HEK293 (cell line): Measurements from ENCODE around the gene RGS7.

ENCODE experiments used
- CTCF ChIA-PET: fragments of 350-600 bp; formaldehyde crosslinking; extraction: SDS; loops from one replicate; lab custom pipeline; 2021; ENCODE audit warnings: antibody characterized with exemption; lab: Yijun Ruan, JAX
- POLR2A ChIA-PET: fragments of 300-600 bp; formaldehyde crosslinking; extraction: SDS; loops from one replicate; lab custom pipeline; 2020; ENCODE audit warnings: antibody characterized with exemption, inconsistent platforms; lab: Yijun Ruan, JAX
- H3K27ac ChIP-seq: fragments of 200-500 bp; sonication (Bioruptor generic); 2 replicates; pipeline ENCODE4 v1.5.1; 2014; ENCODE audit warnings: low read depth, low read length, control low read depth, inconsistent platforms; ENCODE audit errors: extremely low read depth
- H3K36me3 ChIP-seq, 2 experiments: fragments of 200-500 bp in 1 of 2; sonication (Bioruptor generic) in 1 of 2; 1 replicate in 1 of 2; 2 replicates in 1 of 2; pipeline ENCODE4 v1.5.1; 2014 to 2017; ENCODE audit warnings: inconsistent platforms in 2 of 2, low read length in 2 of 2; ENCODE audit not compliant: control insufficient read depth in 2 of 2, insufficient read depth in 1 of 2
- H3K4me1 ChIP-seq: fragments of 200-500 bp; sonication (Bioruptor generic); 2 replicates; pipeline ENCODE4 v1.5.1; 2014; ENCODE audit warnings: mild to moderate bottlenecking, low read length, inconsistent platforms; ENCODE audit not compliant: control insufficient read depth, insufficient read depth
- H3K4me3 ChIP-seq: 2 replicates; pipeline ENCODE4 v1.5.1; 2011; ENCODE audit warnings: low read depth, mild to moderate bottlenecking, control low read depth, low read length, moderate library complexity
- H3K9me3 ChIP-seq: fragments of 200-500 bp; sonication (Bioruptor generic); 2 replicates; pipeline ENCODE4 v1.5.1; 2014; ENCODE audit warnings: low read depth, low read length, inconsistent platforms; ENCODE audit not compliant: control insufficient read depth, insufficient read depth
- HOXC10 ChIP-seq: sonication (generic); formaldehyde crosslinking; IDR thresholded peaks from 2 replicates; pipeline ENCODE4 v1.8.1; 2023; ENCODE audit warnings: mild to moderate bottlenecking, missing genetic modification reagents
- KLF7 ChIP-seq: fragments of 450-650 bp; formaldehyde crosslinking; IDR thresholded peaks from 2 replicates; pipeline ENCODE4 v1.5.1; 2016; ENCODE audit warnings: missing biosample characterization, missing genetic modification characterization, borderline replicate concordance
- MEIS1 ChIP-seq: sonication (generic); formaldehyde crosslinking; IDR thresholded peaks from 2 replicates; pipeline ENCODE4 v1.8.1; 2022; ENCODE audit warnings: missing genetic modification reagents, mild to moderate bottlenecking, borderline replicate concordance
- SCRT1 ChIP-seq: fragments of 450-650 bp; formaldehyde crosslinking; IDR thresholded peaks from 2 replicates; pipeline ENCODE4 v1.5.1; 2016; ENCODE audit warnings: missing biosample characterization, missing genetic modification characterization, borderline replicate concordance
- SCRT2 ChIP-seq: fragments of 450-650 bp; formaldehyde crosslinking; IDR thresholded peaks from 2 replicates; pipeline ENCODE4 v1.5.1; 2016; ENCODE audit warnings: missing biosample characterization, missing genetic modification characterization
- TRIM28 ChIP-seq: IDR thresholded peaks from 2 replicates; pipeline ENCODE4 v1.6.1; 2011; ENCODE audit warnings: low read length, control low read depth, borderline replicate concordance
- ZBTB6 ChIP-seq: fragments of 450-650 bp; formaldehyde crosslinking; IDR thresholded peaks from 2 replicates; pipeline ENCODE4 v1.5.1; 2017; ENCODE audit warnings: missing biosample characterization, missing genetic modification characterization
- ZNF133 ChIP-seq: fragments of 450-650 bp; formaldehyde crosslinking; IDR thresholded peaks from 2 replicates; pipeline ENCODE4 v1.5.1; 2016; ENCODE audit warnings: missing biosample characterization, missing genetic modification characterization
- ZNF155 ChIP-seq: fragments of 450-650 bp; formaldehyde crosslinking; IDR thresholded peaks from 2 replicates; pipeline ENCODE4 v1.5.1; 2016; ENCODE audit warnings: missing biosample characterization, missing genetic modification characterization
- ZNF169 ChIP-seq: fragments of 450-650 bp; formaldehyde crosslinking; IDR thresholded peaks from 2 replicates; pipeline ENCODE4 v1.5.1; 2016; ENCODE audit warnings: missing biosample characterization, missing genetic modification characterization
- ZNF266 ChIP-seq: fragments of 450-650 bp; formaldehyde crosslinking; IDR thresholded peaks from 2 replicates; pipeline ENCODE4 v1.5.1; 2016; ENCODE audit warnings: missing biosample characterization, missing genetic modification characterization, low read depth
- ZNF280D ChIP-seq: fragments of 450-650 bp; formaldehyde crosslinking; IDR thresholded peaks from 2 replicates; pipeline ENCODE4 v1.5.1; 2016; ENCODE audit warnings: missing biosample characterization, missing genetic modification characterization
- ZNF302 ChIP-seq: fragments of 450-650 bp; formaldehyde crosslinking; IDR thresholded peaks from 2 replicates; pipeline ENCODE4 v1.5.1; 2016; ENCODE audit warnings: missing biosample characterization, missing genetic modification characterization, low read depth
- ZNF37A ChIP-seq: fragments of 450-650 bp; IDR thresholded peaks from 2 replicates; pipeline ENCODE4 v1.5.1; 2018; ENCODE audit warnings: missing biosample characterization, missing genetic modification characterization
- ZNF416 ChIP-seq: fragments of 450-650 bp; formaldehyde crosslinking; IDR thresholded peaks from 2 replicates; pipeline ENCODE4 v1.5.1; 2016; ENCODE audit warnings: missing biosample characterization, missing genetic modification characterization
- ZNF548 ChIP-seq: fragments of 450-650 bp; formaldehyde crosslinking; IDR thresholded peaks from 2 replicates; pipeline ENCODE4 v1.5.1; 2016; ENCODE audit warnings: missing biosample characterization, missing genetic modification characterization
- ZNF549 ChIP-seq: fragments of 450-650 bp; IDR thresholded peaks from 2 replicates; pipeline ENCODE4 v1.5.1; 2018; ENCODE audit warnings: missing biosample characterization, missing genetic modification characterization, mild to moderate bottlenecking, inconsistent platforms, moderate library complexity
- ZNF560 ChIP-seq: fragments of 450-650 bp; formaldehyde crosslinking; IDR thresholded peaks from 2 replicates; pipeline ENCODE4 v1.5.1; 2017; ENCODE audit warnings: missing biosample characterization, missing genetic modification characterization, borderline replicate concordance
- ZNF610 ChIP-seq: fragments of 450-650 bp; formaldehyde crosslinking; IDR thresholded peaks from 2 replicates; pipeline ENCODE4 v1.5.1; 2016; ENCODE audit warnings: missing biosample characterization, missing genetic modification characterization, borderline replicate concordance
- ZNF701 ChIP-seq: fragments of 450-650 bp; formaldehyde crosslinking; IDR thresholded peaks from 2 replicates; pipeline ENCODE4 v1.5.1; 2016; ENCODE audit warnings: missing biosample characterization, missing genetic modification characterization
- ZNF837 ChIP-seq: fragments of 450-650 bp; formaldehyde crosslinking; IDR thresholded peaks from 2 replicates; pipeline ENCODE4 v1.5.1; 2016; ENCODE audit warnings: missing biosample characterization, missing genetic modification characterization
- TF ChIP-seq, protein P1 (sequence below): fragments of 450-650 bp; formaldehyde crosslinking; IDR thresholded peaks from 2 replicates; pipeline ENCODE4 v1.5.1; 2016; ENCODE audit warnings: missing biosample characterization, missing genetic modification characterization
- TF ChIP-seq, protein P2 (sequence below): fragments of 450-650 bp; formaldehyde crosslinking; IDR thresholded peaks from 2 replicates; pipeline ENCODE4; 2016; ENCODE audit warnings: missing biosample characterization, missing genetic modification characterization
- TF ChIP-seq, protein P3 (sequence below): fragments of 450-650 bp; formaldehyde crosslinking; IDR thresholded peaks from 2 replicates; pipeline ENCODE4 v1.5.1; 2016; ENCODE audit warnings: missing biosample characterization, missing genetic modification characterization

RGS7 gene

GRCh38 chr1:241020851-241021697, 335.9 kb downstream of the RGS7 start:
- no peaks in the 10 kb centered on the region for H3K36me3 ChIP-seq
- no peak overlapping the region for H3K27ac ChIP-seq
- TF ChIP-seq, protein P1, sequence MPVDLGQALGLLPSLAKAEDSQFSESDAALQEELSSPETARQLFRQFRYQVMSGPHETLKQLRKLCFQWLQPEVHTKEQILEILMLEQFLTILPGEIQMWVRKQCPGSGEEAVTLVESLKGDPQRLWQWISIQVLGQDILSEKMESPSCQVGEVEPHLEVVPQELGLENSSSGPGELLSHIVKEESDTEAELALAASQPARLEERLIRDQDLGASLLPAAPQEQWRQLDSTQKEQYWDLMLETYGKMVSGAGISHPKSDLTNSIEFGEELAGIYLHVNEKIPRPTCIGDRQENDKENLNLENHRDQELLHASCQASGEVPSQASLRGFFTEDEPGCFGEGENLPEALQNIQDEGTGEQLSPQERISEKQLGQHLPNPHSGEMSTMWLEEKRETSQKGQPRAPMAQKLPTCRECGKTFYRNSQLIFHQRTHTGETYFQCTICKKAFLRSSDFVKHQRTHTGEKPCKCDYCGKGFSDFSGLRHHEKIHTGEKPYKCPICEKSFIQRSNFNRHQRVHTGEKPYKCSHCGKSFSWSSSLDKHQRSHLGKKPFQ: no peak
- TF ChIP-seq ZNF701 (tag by site-specific recombination): no peak
- TF ChIP-seq ZNF169 (tag by site-specific recombination): no peak
- TF ChIP-seq ZNF549: no peak
- no peak for TF ChIP-seq MEIS1 (CRISPR knock-in tag)
- TF ChIP-seq SCRT2: no peak
- no peak for TF ChIP-seq SCRT1 (tag by site-specific recombination)
- no peak for TF ChIP-seq ZNF548 (tag by site-specific recombination)
- no peak for TF ChIP-seq ZNF837
- TF ChIP-seq HOXC10 (CRISPR knock-in tag): no peak
- no peak for TF ChIP-seq KLF7 (tag by site-specific recombination)
- no peak for TF ChIP-seq ZNF610 (tag by site-specific recombination)
- TF ChIP-seq ZNF280D (tag by site-specific recombination): no peak
- no peak for TF ChIP-seq ZNF266
- TF ChIP-seq, protein P2, sequence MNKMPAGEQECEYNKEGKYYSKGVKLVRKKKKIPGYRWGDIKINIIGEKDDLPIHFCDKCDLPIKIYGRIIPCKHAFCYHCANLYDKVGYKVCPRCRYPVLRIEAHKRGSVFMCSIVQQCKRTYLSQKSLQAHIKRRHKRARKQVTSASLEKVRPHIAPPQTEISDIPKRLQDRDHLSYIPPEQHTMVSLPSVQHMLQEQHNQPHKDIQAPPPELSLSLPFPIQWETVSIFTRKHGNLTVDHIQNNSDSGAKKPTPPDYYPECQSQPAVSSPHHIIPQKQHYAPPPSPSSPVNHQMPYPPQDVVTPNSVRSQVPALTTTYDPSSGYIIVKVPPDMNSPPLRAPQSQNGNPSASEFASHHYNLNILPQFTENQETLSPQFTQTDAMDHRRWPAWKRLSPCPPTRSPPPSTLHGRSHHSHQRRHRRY (tag by site-specific recombination): no peak
- H3K4me1 ChIP-seq: no peaks in the 10 kb centered on the region
- H3K4me3 ChIP-seq: no peak overlapping the region
- ChIA-PET POLR2A (no interaction called here), CTCF (interaction anchor here (1.0 kb wide), 1 partner anchor 289 kb away, joined by 3 read pairs; no protein-coding TSS in a partner anchor)
- no peaks in the 10 kb centered on the region for H3K9me3 ChIP-seq

DNA sequence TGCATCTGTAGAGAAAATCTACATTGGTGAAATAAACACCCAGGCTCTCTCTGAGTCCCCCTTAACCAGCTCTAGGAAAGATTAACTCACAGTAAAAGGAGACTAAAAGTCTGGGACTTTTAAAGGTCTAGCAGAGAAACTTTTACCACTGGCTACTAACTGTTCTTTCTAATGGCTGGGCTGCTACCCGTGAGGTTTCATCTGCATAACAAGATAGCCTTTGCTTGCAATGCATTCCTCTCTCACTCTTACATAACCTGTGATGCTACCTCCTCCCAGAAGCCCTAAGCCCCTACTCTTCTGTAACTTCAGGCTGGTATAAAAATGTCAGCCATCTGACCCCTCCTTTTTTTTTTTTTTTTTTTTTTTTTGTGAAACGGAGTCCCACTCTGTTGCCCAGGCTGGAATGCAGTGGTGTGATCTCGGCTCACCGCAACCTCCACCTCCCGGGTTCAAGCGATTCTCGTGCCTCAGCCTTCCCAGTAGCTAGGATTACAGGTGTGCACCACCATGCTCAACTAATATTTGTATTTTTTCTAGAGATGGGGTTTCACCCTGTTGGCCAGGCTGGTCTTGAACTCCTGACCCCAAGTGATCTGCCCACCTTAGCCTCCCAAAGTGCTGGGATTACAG, 344.2 kb downstream of the RGS7 start:
- ChIA-PET CTCF (no interaction called here), POLR2A (no interaction called here)
- no peak overlapping the region for H3K27ac ChIP-seq
- no peaks in the 10 kb centered on the region for H3K9me3 ChIP-seq
- no peaks in the 10 kb centered on the region for H3K36me3 ChIP-seq
- H3K4me1 ChIP-seq: no peaks in the 10 kb centered on the region
- H3K4me3 ChIP-seq: no peak overlapping the region
- TF ChIP-seq ZNF155 (tag by site-specific recombination) (no peak), ZNF133 (no peak), ZBTB6 (tag by site-specific recombination) (no peak), ZNF37A (tag by site-specific recombination) (no peak), ZNF560 (tag by site-specific recombination) (no peak), ZNF302 (tag by site-specific recombination) (no peak), ZNF416 (tag by site-specific recombination) (no peak), TRIM28 (no peak)
- TF ChIP-seq, protein P3, sequence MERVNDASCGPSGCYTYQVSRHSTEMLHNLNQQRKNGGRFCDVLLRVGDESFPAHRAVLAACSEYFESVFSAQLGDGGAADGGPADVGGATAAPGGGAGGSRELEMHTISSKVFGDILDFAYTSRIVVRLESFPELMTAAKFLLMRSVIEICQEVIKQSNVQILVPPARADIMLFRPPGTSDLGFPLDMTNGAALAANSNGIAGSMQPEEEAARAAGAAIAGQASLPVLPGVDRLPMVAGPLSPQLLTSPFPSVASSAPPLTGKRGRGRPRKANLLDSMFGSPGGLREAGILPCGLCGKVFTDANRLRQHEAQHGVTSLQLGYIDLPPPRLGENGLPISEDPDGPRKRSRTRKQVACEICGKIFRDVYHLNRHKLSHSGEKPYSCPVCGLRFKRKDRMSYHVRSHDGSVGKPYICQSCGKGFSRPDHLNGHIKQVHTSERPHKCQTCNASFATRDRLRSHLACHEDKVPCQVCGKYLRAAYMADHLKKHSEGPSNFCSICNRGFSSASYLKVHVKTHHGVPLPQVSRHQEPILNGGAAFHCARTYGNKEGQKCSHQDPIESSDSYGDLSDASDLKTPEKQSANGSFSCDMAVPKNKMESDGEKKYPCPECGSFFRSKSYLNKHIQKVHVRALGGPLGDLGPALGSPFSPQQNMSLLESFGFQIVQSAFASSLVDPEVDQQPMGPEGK: no peak
- TF ChIP-seq, protein P2 (tag by site-specific recombination): no peak
